ENCODE measurements around the gene GRN.

The GRN gene

GRCh38 chr17:44344939-44345453 lies at the start of gene GRN:
Gene GRN (plus strand): TSS chr17:44345302. CDS start chr17:44349165, 3,863 bp downstream.
- DNase-seq = peak; percentile 91

- DNase-seq = no peak
Measured at GRCh38 chr17:44297975-44298374, 47.1 kb upstream of the GRN start.

- no peak for DNase-seq
Measured at GRCh38 chr17:44304651-44305050, 40.5 kb upstream of the GRN start.

GRCh38 chr17:44307387-44308186 lies 37.5 kb upstream of the GRN start:
- DNase-seq = no peak

DNA sequence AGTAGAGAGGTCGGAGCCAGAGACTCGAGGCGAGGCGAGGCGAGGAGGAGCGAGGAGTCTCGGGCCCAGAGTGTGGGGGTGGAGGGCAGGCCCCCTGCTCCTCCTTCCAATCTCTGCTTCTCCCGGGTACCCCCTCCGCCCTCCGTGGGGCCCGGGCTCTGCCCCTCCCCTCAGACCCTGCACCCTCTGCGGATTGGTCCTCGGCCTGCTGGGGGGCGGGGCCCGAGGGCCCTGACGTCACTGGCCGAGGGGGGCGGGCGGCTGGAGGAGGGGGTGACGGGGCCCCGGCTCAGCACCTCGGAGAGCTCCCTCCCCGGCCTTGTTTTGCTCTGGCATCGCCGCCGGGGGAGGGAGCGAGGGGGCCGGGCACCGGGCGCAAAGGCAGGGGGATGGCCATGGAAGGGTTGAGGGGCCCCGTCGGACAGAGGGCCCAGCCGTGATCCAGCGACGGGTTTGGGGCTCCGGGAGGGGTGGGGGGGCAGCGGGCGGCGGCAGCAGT lies 36.7 kb upstream of the GRN start, which contains the start of gene RUNDC3A:
Gene RUNDC3A (plus strand): TSS at position 282 of the 499 bp plus-strand sequence. CDS start 232 bp downstream, outside the sequence.
- DNase-seq = peak; percentile 92

DNA sequence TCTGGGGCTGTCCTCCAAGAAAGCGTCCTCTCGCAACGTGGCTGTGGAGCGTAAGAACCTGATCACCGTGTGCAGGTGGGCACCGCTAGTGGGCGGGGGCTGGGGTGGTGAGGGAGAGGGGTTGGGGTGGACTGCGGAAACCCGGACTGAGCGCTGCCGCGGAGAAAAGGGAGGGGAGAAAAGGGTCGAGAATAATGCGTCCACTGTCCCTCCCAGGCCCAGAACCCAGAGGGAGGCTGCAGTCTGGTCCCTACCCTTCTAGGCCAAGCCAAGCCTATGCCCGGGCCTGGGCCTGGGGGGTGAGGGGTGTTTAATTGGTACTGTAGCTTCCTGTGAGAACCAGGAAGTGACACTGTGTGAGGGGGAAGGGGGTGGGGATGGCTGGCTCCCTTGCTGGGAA lies 36.2 kb upstream of the GRN start:
- no peak for DNase-seq

GRCh38 chr17:44309472-44309871 lies 35.6 kb upstream of the GRN start:
- DNase-seq = no peak

- no peak for DNase-seq
Measured at GRCh38 chr17:44310188-44310587, 34.9 kb upstream of the GRN start.

- no peak for DNase-seq
Measured at GRCh38 chr17:44310609-44311376, 34.3 kb upstream of the GRN start.

- no peak for DNase-seq
Measured at GRCh38 chr17:44311562-44312181, 33.4 kb upstream of the GRN start.

- DNase-seq = no peak
Measured at GRCh38 chr17:44312396-44313104, 32.6 kb upstream of the GRN start.

- no peak for DNase-seq
Measured at GRCh38 chr17:44314031-44314430, 31.1 kb upstream of the GRN start.

GRCh38 chr17:44314524-44314868 lies 30.6 kb upstream of the GRN start:
- no peak for DNase-seq

GRCh38 chr17:44314869-44315661 lies 30.0 kb upstream of the GRN start:
- DNase-seq = peak; percentile 74

DNA sequence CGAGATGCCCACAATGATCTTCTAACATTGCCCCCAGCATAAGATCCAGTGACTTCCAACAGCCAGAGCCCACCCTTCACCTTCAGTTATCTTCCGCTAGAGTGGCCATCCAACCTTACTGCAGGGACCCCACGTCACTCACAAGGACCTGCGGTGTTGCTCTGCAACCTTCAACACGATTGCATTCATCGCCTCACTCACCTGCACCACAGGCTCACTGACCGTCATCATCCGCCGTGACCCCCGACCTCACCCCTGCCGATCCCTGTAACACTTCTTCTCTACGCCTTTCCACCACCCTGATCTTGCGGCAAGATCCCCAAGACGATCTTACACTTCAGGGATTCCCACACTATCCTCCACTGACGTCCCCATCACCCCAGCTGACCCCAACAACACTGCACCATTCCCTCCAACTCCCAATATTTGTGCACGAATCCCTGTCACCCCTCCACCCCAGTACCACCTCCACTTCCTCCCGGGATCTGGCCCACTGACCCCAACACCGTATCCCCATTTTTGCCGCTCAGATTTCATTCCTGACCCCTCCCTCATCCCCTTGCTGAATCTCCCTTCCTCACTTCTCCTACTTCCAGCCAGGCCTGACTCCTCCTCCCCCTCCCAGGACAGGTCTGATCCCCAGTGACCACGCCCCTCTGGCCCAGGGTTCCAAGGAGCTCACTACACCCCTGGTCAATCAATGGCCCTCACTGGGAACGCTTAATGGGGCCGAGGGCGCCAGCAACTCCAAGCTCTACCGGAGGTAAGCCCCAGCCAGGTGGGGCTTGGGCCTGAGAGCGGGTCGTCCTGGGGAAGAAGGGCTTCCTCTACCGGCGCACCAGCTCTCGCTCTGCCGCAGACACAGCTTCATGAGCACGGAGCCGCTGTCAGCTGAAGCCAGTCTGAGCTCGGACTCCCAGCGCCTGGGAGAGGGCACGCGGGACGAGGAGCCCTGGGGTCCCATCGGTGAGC lies 29.1 kb upstream of the GRN start:
- DNase-seq = no peak

- no peak for DNase-seq
Measured at GRCh38 chr17:44317545-44317944, 27.6 kb upstream of the GRN start.

DNA sequence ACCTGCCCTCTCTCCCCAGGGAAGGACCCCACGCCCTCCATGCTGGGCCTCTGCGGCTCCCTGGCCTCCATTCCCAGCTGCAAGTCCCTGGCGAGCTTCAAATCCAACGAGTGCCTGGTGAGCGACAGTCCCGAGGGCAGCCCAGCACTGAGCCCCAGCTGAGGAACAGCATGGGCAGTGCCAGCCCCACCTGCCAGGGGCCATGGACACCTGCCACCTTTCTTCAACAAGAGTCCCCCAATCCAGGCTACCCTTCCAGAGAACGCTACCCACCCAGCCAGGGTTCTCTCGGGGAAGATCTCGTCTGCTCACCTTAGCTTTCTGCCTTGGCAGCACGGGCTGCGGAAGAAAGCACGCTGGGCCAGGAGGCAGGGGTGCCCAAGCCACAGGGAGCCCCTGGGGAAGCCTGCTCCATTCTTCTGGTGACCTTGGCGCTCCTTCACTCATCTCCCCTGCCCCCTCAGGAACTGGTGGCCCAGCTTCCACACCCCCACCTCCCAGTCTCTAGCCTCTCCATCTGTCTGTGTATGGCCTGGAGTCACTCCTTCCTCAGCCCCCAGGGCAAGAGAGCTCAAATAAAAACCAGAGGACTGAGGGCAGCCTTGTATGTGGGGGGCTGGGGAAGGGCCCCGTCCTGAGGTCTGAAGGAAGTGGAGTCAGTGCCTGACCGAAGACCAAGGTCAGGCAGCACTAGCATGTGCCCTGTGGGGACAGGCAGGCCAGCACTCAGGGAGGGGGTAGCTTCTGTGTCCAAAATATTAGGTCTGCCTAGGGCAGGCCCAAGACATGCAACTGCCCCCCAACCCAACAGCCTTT lies 26.8 kb upstream of the GRN start:
- no peak for DNase-seq

DNA sequence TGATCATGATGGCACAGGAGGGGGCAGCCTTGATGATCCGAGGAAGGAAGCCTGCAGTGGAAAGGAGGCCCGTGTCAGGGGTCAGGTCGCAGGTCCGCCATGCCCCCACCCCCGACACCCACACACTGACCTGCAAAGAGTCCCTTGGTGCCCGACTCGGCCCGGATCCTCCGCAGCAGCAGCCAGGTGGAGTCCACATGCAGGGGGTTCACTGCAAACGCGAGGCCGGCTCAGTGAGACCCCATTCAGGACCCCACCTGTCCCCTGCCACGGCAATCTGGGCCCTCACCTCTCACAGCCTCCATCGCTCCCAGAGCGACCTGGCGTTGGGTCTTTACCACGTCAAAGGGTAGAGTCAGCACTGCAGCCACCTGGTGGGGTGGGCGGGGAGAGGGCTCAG lies 25.0 kb upstream of the GRN start:
- no peak for DNase-seq

DNA sequence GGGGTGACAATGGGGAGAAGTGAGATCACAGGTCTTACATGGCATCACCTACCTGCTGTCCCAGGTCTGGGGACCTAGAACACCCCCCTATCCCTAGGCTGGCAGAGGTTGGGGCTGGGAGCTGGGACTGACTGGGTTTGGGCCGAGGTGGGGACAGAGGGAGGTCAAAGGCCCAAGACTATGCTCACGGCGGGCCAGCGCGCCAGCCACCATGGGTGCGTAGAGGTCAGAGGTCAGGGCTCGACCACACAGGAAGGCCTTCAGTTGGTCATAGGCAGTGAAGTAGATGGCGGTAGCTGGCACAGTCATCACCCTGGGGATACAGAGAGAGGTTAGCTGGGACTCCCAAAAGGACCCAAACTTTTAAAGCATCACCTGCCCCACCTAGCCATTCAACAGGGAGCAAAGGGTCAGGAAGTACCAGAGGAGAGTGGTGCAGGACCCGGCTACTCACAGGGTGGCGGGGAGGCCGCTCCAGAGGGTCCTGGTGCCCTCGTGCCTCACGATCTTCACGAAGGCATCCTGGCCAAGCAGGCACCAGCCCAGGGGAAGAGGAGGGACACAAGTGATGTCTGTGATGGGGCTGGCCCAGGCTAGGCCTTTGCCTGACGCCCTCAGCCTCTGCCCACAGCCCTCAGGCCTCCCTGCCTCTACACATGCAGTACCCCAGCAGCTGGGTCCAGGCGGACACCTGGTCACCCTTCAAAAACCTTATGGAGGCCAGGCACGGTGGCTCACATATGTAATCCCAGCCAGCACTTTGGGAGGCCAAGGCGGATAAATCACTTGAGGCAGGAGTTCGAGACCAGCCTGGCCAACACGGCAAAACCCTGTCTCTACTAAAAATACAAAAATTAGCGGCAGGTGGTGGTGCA lies 23.6 kb upstream of the GRN start:
- no peak for DNase-seq

Measured in activated CD8-positive, alpha-beta memory T cell treated with anti-CD3 and anti-CD28 coated beads for 24 hours (primary cell).